ENCODE results near the gene ZSWIM4. TPM values are rescaled to one million over a fixed set of nuclear protein-coding genes. Genes with fewer than 3 reads are reported as not detected.

Gene ZSWIM4
- total and polyA plus RNA-seq, 2 of the 13 experiments (the other 11 are each of a cell fraction or from before 2014, with no cell fraction given): 0.33 to 0.86 TPM

DNA sequence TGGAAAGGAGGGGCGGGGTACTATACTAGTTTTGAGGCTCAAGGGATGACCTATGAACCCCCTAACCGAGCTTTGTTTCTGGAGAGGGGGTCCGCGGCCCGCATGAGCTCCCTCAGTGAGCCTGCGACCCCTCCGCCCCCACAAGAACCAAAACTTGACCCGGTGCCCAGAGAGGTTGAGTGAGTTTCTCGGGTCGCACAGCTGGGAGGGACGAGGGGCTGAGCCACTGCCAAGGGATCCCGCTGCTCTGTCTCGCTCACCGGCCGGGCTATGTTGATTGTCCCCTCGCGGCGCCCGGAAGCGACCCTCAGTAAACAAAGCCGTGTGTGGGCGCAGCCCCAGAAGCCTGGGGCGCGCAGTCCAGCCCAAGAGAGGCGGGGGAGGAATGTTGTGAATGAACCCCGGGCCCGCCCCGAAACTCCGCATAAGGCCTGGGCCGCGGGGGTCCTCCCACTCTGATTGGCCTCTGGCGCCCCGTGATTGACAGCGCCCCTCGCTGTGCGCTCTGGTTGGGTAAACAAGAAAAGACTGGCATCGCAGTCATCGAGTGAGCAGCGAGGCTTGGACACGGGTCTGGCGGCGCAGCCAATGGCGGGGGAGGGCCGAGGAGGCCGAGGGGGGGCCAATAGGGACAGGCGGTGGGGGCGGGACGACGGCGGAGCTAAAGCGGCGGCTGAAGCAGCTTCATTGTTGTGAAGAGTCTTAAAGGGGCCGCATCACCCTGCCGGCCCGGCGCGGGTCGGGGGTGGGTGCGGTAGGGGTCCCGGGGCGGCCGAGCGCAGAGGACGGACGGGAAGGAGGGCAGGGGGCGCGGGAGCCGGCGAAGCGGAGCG is at the start of gene ZSWIM4 (continued):
- TF ChIP-seq ZBTB42 (CRISPR knock-in tag; IDR thresholded peaks at IDR 0.05) (no peak), NR2C2 (CRISPR knock-in tag; IDR thresholded peaks at IDR 0.05; ENCODE audit: borderline replicate concordance) (peak; percentile 53; the same call in 1 of the 2 replicates), MED8 (CRISPR knock-in tag; IDR thresholded peaks at IDR 0.05; ENCODE audit: insufficient replicate concordance) (no peak), POLR2AphosphoS5 (IDR thresholded peaks at IDR 0.05; ENCODE audit: low read depth, low read length) (no peak; the same call in 1 of the 2 replicates), ZKSCAN8 (CRISPR knock-in tag; IDR thresholded peaks at IDR 0.05; ENCODE audit: borderline replicate concordance) (no peak), ZBTB1 (CRISPR knock-in tag; IDR thresholded peaks at IDR 0.05; ENCODE audit: borderline replicate concordance) (no peak), IKZF4 (CRISPR knock-in tag; IDR thresholded peaks at IDR 0.05; ENCODE audit: borderline replicate concordance, low read depth, not compliant biosample characterization) (no peak), ZSCAN22 (CRISPR knock-in tag; IDR thresholded peaks at IDR 0.05) (no peak), POLR2G (IDR thresholded peaks at IDR 0.05; ENCODE audit: low read depth, low read length) (peak; percentile 61), YEATS2 (CRISPR knock-in tag; IDR thresholded peaks at IDR 0.05; ENCODE audit: borderline replicate concordance) (no peak), NFYB (CRISPR knock-in tag; IDR thresholded peaks at IDR 0.05) (peak; percentile 94), ZNF136 (CRISPR knock-in tag; IDR thresholded peaks at IDR 0.05; ENCODE audit: low read depth) (no peak), NFE2 (CRISPR knock-in tag; IDR thresholded peaks at IDR 0.05) (no peak), TCF7 (IDR thresholded peaks at IDR 0.05; ENCODE audit: low read depth) (no peak), PCBP1 (IDR thresholded peaks at IDR 0.05; ENCODE audit: borderline replicate concordance, low read depth, low read length) (peak; percentile 67), CEBPB (IDR thresholded peaks at IDR 0.05; ENCODE audit: borderline replicate concordance, low read depth, low read length) (no peak), NFE2L2 (IDR thresholded peaks at IDR 0.05; ENCODE audit: low read length) (no peak)
- TF ChIP-seq, protein P1, sequence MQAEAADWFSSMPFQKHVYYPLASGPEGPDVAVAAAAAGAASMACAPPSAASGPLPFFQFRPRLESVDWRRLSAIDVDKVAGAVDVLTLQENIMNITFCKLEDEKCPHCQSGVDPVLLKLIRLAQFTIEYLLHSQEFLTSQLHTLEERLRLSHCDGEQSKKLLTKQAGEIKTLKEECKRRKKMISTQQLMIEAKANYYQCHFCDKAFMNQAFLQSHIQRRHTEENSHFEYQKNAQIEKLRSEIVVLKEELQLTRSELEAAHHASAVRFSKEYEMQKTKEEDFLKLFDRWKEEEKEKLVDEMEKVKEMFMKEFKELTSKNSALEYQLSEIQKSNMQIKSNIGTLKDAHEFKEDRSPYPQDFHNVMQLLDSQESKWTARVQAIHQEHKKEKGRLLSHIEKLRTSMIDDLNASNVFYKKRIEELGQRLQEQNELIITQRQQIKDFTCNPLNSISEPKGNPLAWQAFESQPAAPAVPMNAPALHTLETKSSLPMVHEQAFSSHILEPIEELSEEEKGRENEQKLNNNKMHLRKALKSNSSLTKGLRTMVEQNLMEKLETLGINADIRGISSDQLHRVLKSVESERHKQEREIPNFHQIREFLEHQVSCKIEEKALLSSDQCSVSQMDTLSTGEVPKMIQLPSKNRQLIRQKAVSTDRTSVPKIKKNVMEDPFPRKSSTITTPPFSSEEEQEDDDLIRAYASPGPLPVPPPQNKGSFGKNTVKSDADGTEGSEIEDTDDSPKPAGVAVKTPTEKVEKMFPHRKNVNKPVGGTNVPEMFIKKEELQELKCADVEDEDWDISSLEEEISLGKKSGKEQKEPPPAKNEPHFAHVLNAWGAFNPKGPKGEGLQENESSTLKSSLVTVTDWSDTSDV (CRISPR knock-in tag; IDR thresholded peaks at IDR 0.05): no peak
- TF ChIP-seq, protein P2, sequence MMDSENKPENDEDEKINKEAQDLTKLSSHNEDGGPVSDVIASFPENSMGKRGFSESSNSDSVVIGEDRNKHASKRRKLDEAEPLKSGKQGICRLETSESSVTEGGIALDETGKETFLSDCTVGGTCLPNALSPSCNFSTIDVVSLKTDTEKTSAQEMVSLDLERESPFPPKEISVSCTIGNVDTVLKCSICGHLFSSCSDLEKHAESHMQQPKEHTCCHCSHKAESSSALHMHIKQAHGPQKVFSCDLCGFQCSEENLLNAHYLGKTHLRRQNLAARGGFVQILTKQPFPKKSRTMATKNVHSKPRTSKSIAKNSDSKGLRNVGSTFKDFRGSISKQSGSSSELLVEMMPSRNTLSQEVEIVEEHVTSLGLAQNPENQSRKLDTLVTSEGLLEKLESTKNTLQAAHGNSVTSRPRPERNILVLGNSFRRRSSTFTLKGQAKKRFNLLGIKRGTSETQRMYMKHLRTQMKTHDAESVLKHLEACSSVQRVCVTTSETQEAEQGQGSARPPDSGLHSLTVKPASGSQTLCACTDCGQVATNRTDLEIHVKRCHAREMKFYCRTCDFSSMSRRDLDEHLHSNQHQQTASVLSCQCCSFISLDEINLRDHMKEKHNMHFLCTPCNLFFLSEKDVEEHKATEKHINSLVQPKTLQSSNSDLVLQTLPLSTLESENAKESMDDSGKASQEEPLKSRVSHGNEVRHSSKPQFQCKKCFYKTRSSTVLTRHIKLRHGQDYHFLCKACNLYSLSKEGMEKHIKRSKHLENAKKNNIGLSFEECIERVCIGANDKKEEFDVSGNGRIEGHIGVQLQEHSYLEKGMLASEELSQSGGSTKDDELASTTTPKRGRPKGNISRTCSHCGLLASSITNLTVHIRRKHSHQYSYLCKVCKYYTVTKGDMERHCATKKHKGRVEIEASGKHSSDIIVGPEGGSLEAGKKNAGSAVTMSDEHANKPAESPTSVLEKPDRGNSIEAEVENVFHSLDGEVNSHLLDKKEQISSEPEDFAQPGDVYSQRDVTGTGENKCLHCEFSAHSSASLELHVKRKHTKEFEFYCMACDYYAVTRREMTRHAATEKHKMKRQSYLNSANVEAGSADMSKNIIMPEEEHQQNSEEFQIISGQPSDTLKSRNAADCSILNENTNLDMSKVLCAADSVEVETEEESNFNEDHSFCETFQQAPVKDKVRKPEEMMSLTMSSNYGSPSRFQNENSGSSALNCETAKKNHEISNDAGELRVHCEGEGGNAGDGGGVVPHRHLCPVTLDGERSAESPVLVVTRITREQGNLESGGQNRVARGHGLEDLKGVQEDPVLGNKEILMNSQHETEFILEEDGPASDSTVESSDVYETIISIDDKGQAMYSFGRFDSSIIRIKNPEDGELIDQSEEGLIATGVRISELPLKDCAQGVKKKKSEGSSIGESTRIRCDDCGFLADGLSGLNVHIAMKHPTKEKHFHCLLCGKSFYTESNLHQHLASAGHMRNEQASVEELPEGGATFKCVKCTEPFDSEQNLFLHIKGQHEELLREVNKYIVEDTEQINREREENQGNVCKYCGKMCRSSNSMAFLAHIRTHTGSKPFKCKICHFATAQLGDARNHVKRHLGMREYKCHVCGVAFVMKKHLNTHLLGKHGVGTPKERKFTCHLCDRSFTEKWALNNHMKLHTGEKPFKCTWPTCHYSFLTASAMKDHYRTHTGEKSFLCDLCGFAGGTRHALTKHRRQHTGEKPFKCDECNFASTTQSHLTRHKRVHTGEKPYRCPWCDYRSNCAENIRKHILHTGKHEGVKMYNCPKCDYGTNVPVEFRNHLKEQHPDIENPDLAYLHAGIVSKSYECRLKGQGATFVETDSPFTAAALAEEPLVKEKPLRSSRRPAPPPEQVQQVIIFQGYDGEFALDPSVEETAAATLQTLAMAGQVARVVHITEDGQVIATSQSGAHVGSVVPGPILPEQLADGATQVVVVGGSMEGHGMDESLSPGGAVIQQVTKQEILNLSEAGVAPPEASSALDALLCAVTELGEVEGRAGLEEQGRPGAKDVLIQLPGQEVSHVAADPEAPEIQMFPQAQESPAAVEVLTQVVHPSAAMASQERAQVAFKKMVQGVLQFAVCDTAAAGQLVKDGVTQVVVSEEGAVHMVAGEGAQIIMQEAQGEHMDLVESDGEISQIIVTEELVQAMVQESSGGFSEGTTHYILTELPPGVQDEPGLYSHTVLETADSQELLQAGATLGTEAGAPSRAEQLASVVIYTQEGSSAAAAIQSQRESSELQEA (CRISPR knock-in tag; IDR thresholded peaks at IDR 0.05; ENCODE audit: not compliant biosample characterization): no peak
